HTR-8/SVneo (cell line): ENCODE data around the gene NKX1-1.
"Not testable (repeated sequence)": the region's sequence is repeated elsewhere in the genome, so short reads cannot be mapped to it uniquely, and the experiment has no call there.

Experiments used
- DNase-seq: peaks from one replicate; pipeline ENCODE4 v3.0.0; 2011; ENCODE audit warnings: low spot score, mixed read lengths; ENCODE audit not compliant: insufficient read length
- FAIRE-seq: peaks from 2 replicates; lab custom pipeline; 2011; peaks lifted over from hg19 to GRCh38; lab: Jason Lieb, UNC

Gene NKX1-1

GRCh38 chr4:1405636-1406393, 427 bp downstream of the NKX1-1 start:
- DNase-seq (no peak), FAIRE-seq (no peak)

GRCh38 chr4:1405254-1405635, 997 bp downstream of the NKX1-1 start:
- no peak for FAIRE-seq
- DNase-seq: no peak

GRCh38 chr4:1404573-1405253, 1.5 kb downstream of the NKX1-1 start:
- FAIRE-seq (no peak), DNase-seq (no peak)

- FAIRE-seq (no peak), DNase-seq (no peak)
These were observed 2.4 kb downstream of the NKX1-1 start for GRCh38 chr4:1403591-1404572.

GRCh38 chr4:1403177-1403583, 3.1 kb downstream of the NKX1-1 start:
- no peak for DNase-seq
- no peak for FAIRE-seq

- FAIRE-seq (no peak), DNase-seq (no peak)
These were observed 3.6 kb downstream of the NKX1-1 start for GRCh38 chr4:1402516-1403091.

- FAIRE-seq (no peak), DNase-seq (no peak)
These were observed 4.2 kb downstream of the NKX1-1 start for GRCh38 chr4:1402021-1402515.

- FAIRE-seq (no peak), DNase-seq (no peak)
These were observed 4.7 kb downstream of the NKX1-1 start for GRCh38 chr4:1401409-1402020.

- DNase-seq: no peak
- no peak for FAIRE-seq
These were observed 5.3 kb downstream of the NKX1-1 start for GRCh38 chr4:1400831-1401408.

GRCh38 chr4:1400191-1400805, 5.9 kb downstream of the NKX1-1 start:
- FAIRE-seq (no peak), DNase-seq (no peak)

- DNase-seq: no peak
- no peak for FAIRE-seq
These were observed 6.6 kb downstream of the NKX1-1 start for GRCh38 chr4:1399508-1400190.

- FAIRE-seq: no peak
- no peak for DNase-seq
These were observed 7.3 kb downstream of the NKX1-1 start for GRCh38 chr4:1398681-1399507.

GRCh38 chr4:1396806-1397455, 9.3 kb downstream of the NKX1-1 start:
- no peak for FAIRE-seq

GRCh38 chr4:1395941-1396805, 10.1 kb downstream of the NKX1-1 start:
- no peak for FAIRE-seq

More at GRCh38 chr4:1396806-1397455, 9.3 kb downstream of the NKX1-1 start:
- DNase-seq: no peak

GRCh38 chr4:1395389-1395820, 10.8 kb downstream of the NKX1-1 start:
- not testable (repeated sequence) for FAIRE-seq, DNase-seq

More at GRCh38 chr4:1395941-1396805, 10.1 kb downstream of the NKX1-1 start:
- no peak for DNase-seq
